GM12874 (cell line): Measurements from ENCODE around the gene EXOC6.

ENCODE experiments used
- CTCF ChIP-seq: IDR thresholded peaks from 2 replicates; pipeline ENCODE4 v1.5.1; 2011; ENCODE audit warnings: low read depth, mild to moderate bottlenecking, control low read depth, low read length, moderate library complexity; ENCODE audit not compliant: insufficient read depth

Gene EXOC6

GRCh38 chr10:93073539-93074146 is 225.3 kb downstream of the EXOC6 start, which contains the start of gene CYP26A1:
Gene CYP26A1 (plus strand): TSS chr10:93073893. CDS start chr10:93073935, 42 bp downstream.
- no peak for TF ChIP-seq CTCF

- peak; percentile 17; the same call in 1 of the 2 replicates for TF ChIP-seq CTCF
Observed at GRCh38 chr10:93074147-93074596, 225.9 kb downstream of the EXOC6 start.

DNA sequence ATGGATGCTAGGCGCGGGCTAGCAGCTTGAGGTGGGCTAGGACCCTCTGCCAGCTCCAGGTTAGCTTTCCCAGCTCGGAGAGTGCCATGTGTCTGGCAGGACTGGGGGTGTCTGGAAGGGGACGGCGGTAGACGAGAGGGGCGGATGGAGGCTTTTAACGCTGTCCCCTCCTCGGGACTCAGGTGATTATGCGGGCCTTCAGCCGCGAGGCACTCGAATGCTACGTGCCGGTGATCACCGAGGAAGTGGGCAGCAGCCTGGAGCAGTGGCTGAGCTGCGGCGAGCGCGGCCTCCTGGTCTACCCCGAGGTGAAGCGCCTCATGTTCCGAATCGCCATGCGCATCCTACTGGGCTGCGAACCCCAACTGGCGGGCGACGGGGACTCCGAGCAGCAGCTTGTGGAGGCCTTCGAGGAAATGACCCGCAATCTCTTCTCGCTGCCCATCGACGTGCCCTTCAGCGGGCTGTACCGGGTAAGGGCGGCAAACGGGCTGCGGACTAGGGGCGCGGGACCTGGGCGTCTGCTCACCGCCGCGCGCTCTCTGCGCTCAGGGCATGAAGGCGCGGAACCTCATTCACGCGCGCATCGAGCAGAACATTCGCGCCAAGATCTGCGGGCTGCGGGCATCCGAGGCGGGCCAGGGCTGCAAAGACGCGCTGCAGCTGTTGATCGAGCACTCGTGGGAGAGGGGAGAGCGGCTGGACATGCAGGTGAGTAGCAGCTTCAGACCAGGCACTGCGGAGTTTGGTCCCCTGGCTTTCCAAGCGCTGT is 226.5 kb downstream of the EXOC6 start:
- no peak for TF ChIP-seq CTCF

GRCh38 chr10:93075369-93076221 is 227.3 kb downstream of the EXOC6 start:
- no peak for TF ChIP-seq CTCF

GRCh38 chr10:93076871-93077270 is 228.6 kb downstream of the EXOC6 start:
- TF ChIP-seq CTCF, result no peak

DNA sequence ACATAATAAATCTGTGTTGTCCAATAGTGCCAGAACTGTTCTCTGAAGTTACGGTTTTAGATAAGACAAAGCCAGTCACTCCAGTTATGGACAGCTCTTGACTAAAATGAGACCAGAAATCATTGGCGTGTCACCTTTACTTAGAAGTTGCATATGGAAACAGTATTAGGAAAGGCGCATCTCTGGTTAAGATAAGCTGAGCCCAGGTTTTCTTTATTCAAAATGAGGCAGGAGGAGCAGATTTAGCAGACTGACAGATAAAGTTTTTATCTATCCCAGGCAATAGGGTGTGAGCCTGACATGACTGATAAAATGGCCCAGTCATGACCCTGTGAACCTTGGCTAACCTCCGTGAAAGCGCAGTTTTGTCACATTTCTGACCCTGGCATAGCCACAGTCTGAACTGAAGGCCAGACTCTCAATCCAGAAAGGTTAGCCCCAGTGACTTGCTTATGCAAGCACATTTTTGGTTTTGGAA is 229.6 kb downstream of the EXOC6 start:
- TF ChIP-seq CTCF, result no peak
